SK-N-SH (cell line): ENCODE results near the gene C8G. TPM values are rescaled to one million over a fixed set of nuclear protein-coding genes. Genes with fewer than 3 reads are reported as not detected.

Experiments used
- CTCF ChIA-PET: fragments of 300-600, 350-600 bp; formaldehyde crosslinking; extraction: SDS; loops from one replicate; lab custom pipeline; 2021; lab: Yijun Ruan, JAX
- POLR2A ChIA-PET: fragments of 350-600 bp; sonication (Branson Sonifier 250); formaldehyde crosslinking; extraction: SDS; loops from one replicate; lab custom pipeline; 2020; ENCODE audit warnings: antibody characterized with exemption, inconsistent platforms; lab: Yijun Ruan, JAX
- DNase-seq: peaks from one replicate; pipeline ENCODE4 v3.0.0; 2012
- H2AFZ ChIP-seq: fragments of 200-600 bp; sonication (generic); 2 replicates; pipeline ENCODE4 v1.8.1; 2016; ENCODE audit warnings: antibody characterized with exemption, mild to moderate bottlenecking, low read depth
- H3F3A ChIP-seq: fragments of 200-600 bp; sonication (generic); replicated peaks from 2 replicates; pipeline ENCODE3; 2016; ENCODE audit warnings: antibody characterized with exemption, mild to moderate bottlenecking; ENCODE audit not compliant: insufficient read depth
- H3K27ac ChIP-seq, 2 experiments: fragments of 200-500 bp in 1 of 2; fragments of 200-600 bp in 1 of 2; sonication (Bioruptor generic) in 1 of 2; sonication (generic), shearing (Covaris generic) in 1 of 2; 2 replicates each; pipeline versions ENCODE4 v1.5.1 to v1.6.1; 2014 to 2016; ENCODE audit warnings: low read depth in 2 of 2, inconsistent platforms in 1 of 2, low read length in 1 of 2, mild to moderate bottlenecking in 1 of 2, mixed read lengths in 1 of 2
- H3K27me3 ChIP-seq: fragments of 200-600 bp; sonication (generic), shearing (Covaris generic); 2 replicates; pipeline ENCODE4 v1.6.1; 2016; ENCODE audit warnings: mixed run types; ENCODE audit not compliant: insufficient read depth
- H3K36me3 ChIP-seq, 2 experiments: fragments of 200-500 bp in 1 of 2; fragments of 200-600 bp in 1 of 2; sonication (Bioruptor generic) in 1 of 2; sonication (generic) in 1 of 2; replicated peaks in 1 of 2; 2 replicates each; pipeline versions ENCODE3 to v1.5.1; 2014 to 2016; ENCODE audit warnings: low read length in 1 of 2, mild to moderate bottlenecking in 1 of 2; ENCODE audit not compliant: insufficient read depth in 2 of 2, control insufficient read depth in 1 of 2
- H3K4me1 ChIP-seq, 2 experiments: fragments of 200-500 bp in 1 of 2; fragments of 200-600 bp in 1 of 2; sonication (Bioruptor generic) in 1 of 2; sonication (generic), shearing (Covaris generic) in 1 of 2; 2 replicates each; pipeline versions ENCODE4 v1.5.1 to v1.6.1; 2014 to 2016; ENCODE audit warnings: low read depth in 1 of 2, low read length in 1 of 2, mixed run types in 1 of 2; ENCODE audit not compliant: insufficient read depth in 2 of 2, control insufficient read depth in 1 of 2
- H3K4me2 ChIP-seq: fragments of 200-600 bp; sonication (generic), shearing (Covaris generic); 2 replicates; pipeline ENCODE4 v1.6.1; 2017; ENCODE audit warnings: mixed run types
- H3K4me3 ChIP-seq, 2 experiments: fragments of 200-500 bp in 1 of 2; fragments of 200-600 bp in 1 of 2; sonication (Bioruptor generic) in 1 of 2; sonication (generic), shearing (Covaris generic) in 1 of 2; 2 replicates each; pipeline versions ENCODE4 v1.5.1 to v1.8.1; 2014 to 2016; ENCODE audit warnings: low read depth in 2 of 2, inconsistent platforms in 1 of 2, low read length in 1 of 2, mild to moderate bottlenecking in 1 of 2, mixed read lengths in 1 of 2, moderate library complexity in 1 of 2
- H3K79me2 ChIP-seq: fragments of 200-600 bp; sonication (generic); 2 replicates; pipeline ENCODE4 v1.8.1; 2017; ENCODE audit warnings: mild to moderate bottlenecking; ENCODE audit not compliant: insufficient read depth
- H3K9ac ChIP-seq: fragments of 200-600 bp; sonication (generic); 2 replicates; pipeline ENCODE4 v1.6.1; 2017; ENCODE audit warnings: mixed run types
- H3K9me2 ChIP-seq: fragments of 200-600 bp; sonication (generic); 2 replicates; pipeline ENCODE4 v1.6.1; 2017; ENCODE audit warnings: mixed run types
- H3K9me3 ChIP-seq: fragments of 200-600 bp; sonication (generic); 2 replicates; pipeline ENCODE4 v1.6.1; 2017; ENCODE audit warnings: mixed run types, mild to moderate bottlenecking, moderate library complexity
- H4K20me1 ChIP-seq: fragments of 200-600 bp; sonication (generic); 2 replicates; pipeline ENCODE4 v1.6.1; 2017; ENCODE audit warnings: mild to moderate bottlenecking, mixed run types; ENCODE audit not compliant: insufficient read depth
- CHD2 ChIP-seq: fragments of 150-350 bp; IDR thresholded peaks from 2 replicates; pipeline ENCODE4 v1.6.1; 2018; ENCODE audit warnings: low read length; ENCODE audit not compliant: partially characterized antibody
- EP300 ChIP-seq, 2 experiments: IDR thresholded peaks; 2 replicates each; pipeline versions ENCODE4 v1.4.0 to v1.6.1; 2012; ENCODE audit warnings: borderline replicate concordance in 1 of 2, low read depth in 1 of 2, low read length in 1 of 2
- FOXM1 ChIP-seq: IDR thresholded peaks from 2 replicates; pipeline ENCODE4 v1.4.0; 2012; ENCODE audit warnings: low read depth, mild to moderate bottlenecking
- GABPA ChIP-seq: IDR thresholded peaks from 2 replicates; pipeline ENCODE4 v1.4.0; 2012; ENCODE audit warnings: low read depth, mild to moderate bottlenecking
- MEF2A ChIP-seq: IDR thresholded peaks from 2 replicates; pipeline ENCODE4 v1.4.0; 2012; ENCODE audit warnings: low read depth, borderline replicate concordance
- NFIC ChIP-seq: IDR thresholded peaks from 2 replicates; pipeline ENCODE4 v1.4.0; 2012; ENCODE audit warnings: borderline replicate concordance
- RFX5 ChIP-seq: IDR thresholded peaks from 2 replicates; pipeline ENCODE4 v1.6.1; 2012; ENCODE audit warnings: mild to moderate bottlenecking, improper control_type of control experiment, low read length
- RXRA ChIP-seq: IDR thresholded peaks from 2 replicates; pipeline ENCODE4 v1.4.0; 2012; ENCODE audit warnings: low read depth, mild to moderate bottlenecking, borderline replicate concordance
- SIN3A ChIP-seq: IDR thresholded peaks from 2 replicates; pipeline ENCODE4 v1.6.1; 2012; ENCODE audit warnings: low read depth, mild to moderate bottlenecking, low read length, moderate library complexity, borderline replicate concordance
- TCF12 ChIP-seq: IDR thresholded peaks from 2 replicates; pipeline ENCODE4 v1.4.0; 2012
- WGBS: methylation state at CpG from one replicate; pipeline ENCODE4 v1.1.6; 2017; ENCODE audit warnings: low lambda C conversion rate; 5-methylcytosine and 5-hydroxymethylcytosine counted together
- polyA plus RNA-seq, 3 experiments: library from polyadenylated mRNA; depleted of rRNA; stranded (reverse); fragments of >200 nt; gene quantifications; 2 replicates each; pipeline ENCODE4 v1.2.3, GENCODE V29; 2012
- TF ChIP-seq, protein P1 (sequence below): IDR thresholded peaks from 2 replicates; pipeline ENCODE4 v1.4.0; 2012; ENCODE audit warnings: low read depth
- TF ChIP-seq, protein P2 (sequence below): IDR thresholded peaks from 2 replicates; pipeline ENCODE4 v1.4.0; 2012; ENCODE audit warnings: low read depth, borderline replicate concordance
- TF ChIP-seq, protein P3 (sequence below): fragments of 200-600 bp; sonication (generic); IDR thresholded peaks from 2 replicates; pipeline ENCODE4 v1.6.1; 2017; ENCODE audit warnings: antibody characterized with exemption, mild to moderate bottlenecking, moderate library complexity
- TF ChIP-seq, protein P4 (sequence below): fragments of 150-350 bp; IDR thresholded peaks from 2 replicates; pipeline ENCODE4 v1.6.1; 2017; ENCODE audit warnings: antibody characterized with exemption, low read length, low read depth, borderline replicate concordance
- TF ChIP-seq, protein P5 (sequence below): fragments of 150-350 bp; IDR thresholded peaks from 2 replicates; pipeline ENCODE4 v1.6.1; 2016; ENCODE audit warnings: mild to moderate bottlenecking, low read depth, low read length
- TF ChIP-seq, protein P6 (sequence below): IDR thresholded peaks from 2 replicates; pipeline ENCODE4 v1.4.0; 2012; ENCODE audit warnings: low read depth, borderline replicate concordance

The C8G gene
- polyA plus RNA-seq, 1 of the 3 experiments (the other 2 are of a cell fraction), result 0.28 TPM

DNA sequence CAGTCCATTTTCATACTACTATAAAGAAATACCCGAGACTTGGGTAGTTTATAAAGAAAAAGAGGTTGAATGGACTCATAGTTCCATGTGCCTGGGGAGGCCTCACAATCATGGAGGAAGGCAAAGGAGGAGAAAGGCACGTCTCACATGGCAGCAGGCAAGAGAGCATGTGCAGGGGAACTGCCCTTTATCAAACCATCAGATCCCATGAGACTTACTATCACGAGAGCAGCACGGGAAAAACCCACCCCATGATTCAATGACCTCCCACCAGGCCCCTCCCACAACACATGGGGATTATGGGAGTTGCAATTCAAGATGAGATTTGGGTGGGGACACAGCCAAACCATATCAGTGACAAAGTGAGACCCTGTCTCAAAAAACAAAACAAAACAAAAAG, 38.8 kb upstream of the C8G start:
- Histone ChIP-seq H3K27ac (no peak overlapping the region), H3K9me3 (no peaks in the 10 kb centered on the region), H2AFZ (no peak overlapping the region), H3K4me1 (peaks cover 6 to 15% of the 10 kb centered on the region in 2 experiments; a peak in 3 of 4 replicates), H3K4me2 (no peak overlapping the region), H3K4me3 (no peak overlapping the region), H3K27me3 (no peaks in the 10 kb centered on the region), H3K79me2 (peaks cover 3% of the 10 kb centered on the region; the same call in 1 of the 2 replicates), H3K9me2 (no peaks in the 10 kb centered on the region)
- CTCF ChIA-PET, result no interaction called here
- 82% methylated on average over 4 of the region's 4 CpGs for WGBS
- DNase-seq, result no peak
- TF ChIP-seq, protein P1, sequence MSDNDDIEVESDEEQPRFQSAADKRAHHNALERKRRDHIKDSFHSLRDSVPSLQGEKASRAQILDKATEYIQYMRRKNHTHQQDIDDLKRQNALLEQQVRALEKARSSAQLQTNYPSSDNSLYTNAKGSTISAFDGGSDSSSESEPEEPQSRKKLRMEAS, result no peak
- TF ChIP-seq RFX5, result no peak
- TF ChIP-seq MEF2A, result no peak
- TF ChIP-seq, protein P2, sequence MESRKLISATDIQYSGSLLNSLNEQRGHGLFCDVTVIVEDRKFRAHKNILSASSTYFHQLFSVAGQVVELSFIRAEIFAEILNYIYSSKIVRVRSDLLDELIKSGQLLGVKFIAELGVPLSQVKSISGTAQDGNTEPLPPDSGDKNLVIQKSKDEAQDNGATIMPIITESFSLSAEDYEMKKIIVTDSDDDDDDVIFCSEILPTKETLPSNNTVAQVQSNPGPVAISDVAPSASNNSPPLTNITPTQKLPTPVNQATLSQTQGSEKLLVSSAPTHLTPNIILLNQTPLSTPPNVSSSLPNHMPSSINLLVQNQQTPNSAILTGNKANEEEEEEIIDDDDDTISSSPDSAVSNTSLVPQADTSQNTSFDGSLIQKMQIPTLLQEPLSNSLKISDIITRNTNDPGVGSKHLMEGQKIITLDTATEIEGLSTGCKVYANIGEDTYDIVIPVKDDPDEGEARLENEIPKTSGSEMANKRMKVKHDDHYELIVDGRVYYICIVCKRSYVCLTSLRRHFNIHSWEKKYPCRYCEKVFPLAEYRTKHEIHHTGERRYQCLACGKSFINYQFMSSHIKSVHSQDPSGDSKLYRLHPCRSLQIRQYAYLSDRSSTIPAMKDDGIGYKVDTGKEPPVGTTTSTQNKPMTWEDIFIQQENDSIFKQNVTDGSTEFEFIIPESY, result no peak
- TF ChIP-seq, protein P3, sequence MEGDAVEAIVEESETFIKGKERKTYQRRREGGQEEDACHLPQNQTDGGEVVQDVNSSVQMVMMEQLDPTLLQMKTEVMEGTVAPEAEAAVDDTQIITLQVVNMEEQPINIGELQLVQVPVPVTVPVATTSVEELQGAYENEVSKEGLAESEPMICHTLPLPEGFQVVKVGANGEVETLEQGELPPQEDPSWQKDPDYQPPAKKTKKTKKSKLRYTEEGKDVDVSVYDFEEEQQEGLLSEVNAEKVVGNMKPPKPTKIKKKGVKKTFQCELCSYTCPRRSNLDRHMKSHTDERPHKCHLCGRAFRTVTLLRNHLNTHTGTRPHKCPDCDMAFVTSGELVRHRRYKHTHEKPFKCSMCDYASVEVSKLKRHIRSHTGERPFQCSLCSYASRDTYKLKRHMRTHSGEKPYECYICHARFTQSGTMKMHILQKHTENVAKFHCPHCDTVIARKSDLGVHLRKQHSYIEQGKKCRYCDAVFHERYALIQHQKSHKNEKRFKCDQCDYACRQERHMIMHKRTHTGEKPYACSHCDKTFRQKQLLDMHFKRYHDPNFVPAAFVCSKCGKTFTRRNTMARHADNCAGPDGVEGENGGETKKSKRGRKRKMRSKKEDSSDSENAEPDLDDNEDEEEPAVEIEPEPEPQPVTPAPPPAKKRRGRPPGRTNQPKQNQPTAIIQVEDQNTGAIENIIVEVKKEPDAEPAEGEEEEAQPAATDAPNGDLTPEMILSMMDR, result no peak
- TF ChIP-seq SIN3A, result no peak
- no peak for TF ChIP-seq GABPA
- TF ChIP-seq, protein P4, sequence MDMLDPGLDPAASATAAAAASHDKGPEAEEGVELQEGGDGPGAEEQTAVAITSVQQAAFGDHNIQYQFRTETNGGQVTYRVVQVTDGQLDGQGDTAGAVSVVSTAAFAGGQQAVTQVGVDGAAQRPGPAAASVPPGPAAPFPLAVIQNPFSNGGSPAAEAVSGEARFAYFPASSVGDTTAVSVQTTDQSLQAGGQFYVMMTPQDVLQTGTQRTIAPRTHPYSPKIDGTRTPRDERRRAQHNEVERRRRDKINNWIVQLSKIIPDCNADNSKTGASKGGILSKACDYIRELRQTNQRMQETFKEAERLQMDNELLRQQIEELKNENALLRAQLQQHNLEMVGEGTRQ, result no peak
- no peak for TF ChIP-seq FOXM1
- no peak for TF ChIP-seq EP300 (IDR thresholded peaks at IDR 0.05; ENCODE audit: borderline replicate concordance in 1 of 2, low read depth in 1 of 2, low read length in 1 of 2)
- TF ChIP-seq NFIC, result no peak
- TF ChIP-seq CHD2, result no peak
- no peak for TF ChIP-seq TCF12
- TF ChIP-seq, protein P5, sequence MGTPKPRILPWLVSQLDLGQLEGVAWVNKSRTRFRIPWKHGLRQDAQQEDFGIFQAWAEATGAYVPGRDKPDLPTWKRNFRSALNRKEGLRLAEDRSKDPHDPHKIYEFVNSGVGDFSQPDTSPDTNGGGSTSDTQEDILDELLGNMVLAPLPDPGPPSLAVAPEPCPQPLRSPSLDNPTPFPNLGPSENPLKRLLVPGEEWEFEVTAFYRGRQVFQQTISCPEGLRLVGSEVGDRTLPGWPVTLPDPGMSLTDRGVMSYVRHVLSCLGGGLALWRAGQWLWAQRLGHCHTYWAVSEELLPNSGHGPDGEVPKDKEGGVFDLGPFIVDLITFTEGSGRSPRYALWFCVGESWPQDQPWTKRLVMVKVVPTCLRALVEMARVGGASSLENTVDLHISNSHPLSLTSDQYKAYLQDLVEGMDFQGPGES, result no peak
- TF ChIP-seq, protein P6, sequence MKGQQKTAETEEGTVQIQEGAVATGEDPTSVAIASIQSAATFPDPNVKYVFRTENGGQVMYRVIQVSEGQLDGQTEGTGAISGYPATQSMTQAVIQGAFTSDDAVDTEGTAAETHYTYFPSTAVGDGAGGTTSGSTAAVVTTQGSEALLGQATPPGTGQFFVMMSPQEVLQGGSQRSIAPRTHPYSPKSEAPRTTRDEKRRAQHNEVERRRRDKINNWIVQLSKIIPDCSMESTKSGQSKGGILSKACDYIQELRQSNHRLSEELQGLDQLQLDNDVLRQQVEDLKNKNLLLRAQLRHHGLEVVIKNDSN, result no peak
- TF ChIP-seq RXRA, result no peak
- TF ChIP-seq, all 33 proteins: peak for 0
- no peak overlapping the region for H3K9ac ChIP-seq
- H4K20me1 ChIP-seq, result no peaks in the 10 kb centered on the region
- H3F3A ChIP-seq, result peaks cover 14% of the 10 kb centered on the region
- POLR2A ChIA-PET, result no interaction called here
- H3K36me3 ChIP-seq, result peaks cover 7 to 12% of the 10 kb centered on the region in 2 experiments
